HG03025 (cell line): ENCODE measurements around the gene DVL3.
A peak's percentile ranks its signal among the peaks of the same experiment; 100 is the strongest.

Experiments
- ATAC-seq: cut with Tn5 transposase; IDR thresholded peaks from one replicate; pipeline ENCODE4 v1.9.1; 2021; ENCODE audit warnings: mild to moderate bottlenecking, moderate library complexity; ENCODE audit not compliant: unreplicated experiment, low FRiP score

The DVL3 gene

DNA sequence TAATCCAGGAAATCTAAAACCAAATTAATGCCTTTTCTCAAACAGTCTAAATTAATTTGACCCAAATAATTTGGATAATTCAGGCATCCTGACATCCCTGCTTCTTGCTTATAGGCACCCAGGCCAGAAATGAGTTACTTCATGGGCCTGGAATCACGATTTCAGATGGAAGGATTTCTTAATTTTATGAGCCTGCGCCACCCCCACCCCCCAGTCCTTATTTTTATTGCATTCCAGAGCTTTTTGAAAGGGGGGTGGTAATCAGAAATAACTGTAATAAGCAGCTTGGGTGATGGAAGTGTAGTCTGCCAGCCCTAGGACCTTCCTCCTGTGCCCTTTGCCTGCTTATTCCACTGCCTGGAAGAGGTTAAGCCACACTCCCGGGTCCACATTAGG, 20.8 kb downstream of the DVL3 start:
- ATAC-seq, result no peak

DNA sequence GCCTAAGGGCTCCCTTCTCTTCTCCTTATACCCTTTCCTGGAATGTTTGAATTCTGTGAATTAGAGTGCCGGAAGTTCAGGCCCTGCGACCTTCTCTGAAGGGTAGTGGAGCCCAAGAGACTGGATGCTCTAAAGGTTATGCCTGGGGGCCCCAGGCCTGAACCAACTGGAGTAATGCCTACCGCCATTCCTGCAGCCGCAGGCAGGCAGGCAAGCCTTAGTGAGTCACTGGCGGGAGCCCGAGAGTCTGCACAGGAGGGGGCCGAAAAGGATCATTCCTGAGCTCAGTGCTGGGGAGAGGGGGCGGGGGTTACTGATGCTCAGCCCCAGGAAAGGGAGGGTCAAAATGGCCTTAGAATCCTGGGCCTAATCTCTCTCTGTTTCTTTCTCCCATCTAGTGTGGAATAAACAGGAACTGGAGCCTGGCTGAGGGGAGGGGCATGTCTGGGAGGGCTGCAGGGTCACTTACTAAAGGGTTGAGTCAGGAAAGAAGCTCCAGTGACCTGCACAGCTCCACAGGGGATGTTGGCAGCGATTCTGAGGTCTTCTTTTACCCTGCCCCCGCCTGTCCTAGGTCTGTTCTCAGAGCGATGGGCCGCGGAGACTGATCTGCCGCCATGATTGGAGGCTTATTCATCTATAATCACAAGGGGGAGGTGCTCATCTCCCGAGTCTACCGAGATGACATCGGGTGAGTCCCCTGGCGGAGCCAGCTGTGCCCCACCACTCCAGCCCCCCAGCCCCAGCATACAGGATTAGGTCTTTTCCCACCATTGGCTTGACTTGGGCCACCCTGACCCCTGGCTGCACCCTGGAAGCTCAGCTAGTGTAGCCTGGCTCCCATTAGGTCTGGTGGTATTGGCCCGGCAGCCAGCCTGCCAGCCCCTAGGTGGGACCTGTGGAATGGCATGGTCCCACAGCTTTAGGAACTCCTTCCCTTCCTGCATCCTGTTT, 21.5 kb downstream of the DVL3 start:
- no peak for ATAC-seq

DNA sequence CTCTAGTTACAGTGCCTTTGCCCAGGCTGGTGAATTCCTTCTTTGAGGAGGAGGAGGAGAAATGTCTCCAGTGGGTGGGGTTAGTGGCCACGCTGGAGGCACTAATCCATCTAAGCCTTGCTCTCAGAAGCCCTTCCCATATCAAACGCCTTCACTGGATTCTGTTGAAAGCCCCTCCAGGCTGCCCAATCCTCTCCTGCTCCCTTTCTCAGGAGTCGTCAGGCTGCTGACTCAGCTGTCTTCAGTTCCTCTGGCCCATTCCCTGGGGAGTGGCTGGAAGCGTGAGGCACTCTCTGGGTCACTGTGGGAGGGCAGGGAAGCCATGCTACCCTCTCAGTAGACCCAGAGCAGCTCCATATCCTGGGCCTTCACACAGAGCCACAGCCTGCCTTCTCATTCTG, 22.2 kb downstream of the DVL3 start:
- no peak for ATAC-seq

DNA sequence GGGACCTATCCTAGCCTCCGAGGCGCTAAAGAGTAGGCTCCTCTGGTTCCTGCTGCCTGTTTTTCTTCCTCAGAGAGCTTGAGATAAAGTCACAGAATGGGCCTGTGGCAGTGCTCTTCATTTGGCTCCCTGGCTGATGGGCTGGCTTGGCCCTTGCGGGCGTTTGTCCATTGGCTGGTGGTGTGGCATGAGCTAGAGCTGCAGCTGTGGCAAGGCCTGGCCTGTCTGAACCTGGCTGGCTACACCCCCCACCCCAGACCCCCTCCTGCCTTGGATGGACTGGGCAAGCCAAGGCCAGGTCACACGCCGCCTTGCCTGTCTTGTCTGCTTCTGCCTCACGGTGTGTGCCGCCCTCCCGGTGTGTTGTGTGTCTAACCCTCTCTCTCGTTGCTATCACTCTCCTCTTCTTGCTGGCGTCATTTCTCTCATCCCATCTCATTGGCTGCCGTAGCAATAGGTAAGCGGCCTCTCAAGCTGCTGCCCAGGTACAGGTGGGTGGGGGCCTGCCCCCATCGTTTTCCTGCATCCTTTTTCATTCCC, 22.7 kb downstream of the DVL3 start:
- no peak for ATAC-seq

DNA sequence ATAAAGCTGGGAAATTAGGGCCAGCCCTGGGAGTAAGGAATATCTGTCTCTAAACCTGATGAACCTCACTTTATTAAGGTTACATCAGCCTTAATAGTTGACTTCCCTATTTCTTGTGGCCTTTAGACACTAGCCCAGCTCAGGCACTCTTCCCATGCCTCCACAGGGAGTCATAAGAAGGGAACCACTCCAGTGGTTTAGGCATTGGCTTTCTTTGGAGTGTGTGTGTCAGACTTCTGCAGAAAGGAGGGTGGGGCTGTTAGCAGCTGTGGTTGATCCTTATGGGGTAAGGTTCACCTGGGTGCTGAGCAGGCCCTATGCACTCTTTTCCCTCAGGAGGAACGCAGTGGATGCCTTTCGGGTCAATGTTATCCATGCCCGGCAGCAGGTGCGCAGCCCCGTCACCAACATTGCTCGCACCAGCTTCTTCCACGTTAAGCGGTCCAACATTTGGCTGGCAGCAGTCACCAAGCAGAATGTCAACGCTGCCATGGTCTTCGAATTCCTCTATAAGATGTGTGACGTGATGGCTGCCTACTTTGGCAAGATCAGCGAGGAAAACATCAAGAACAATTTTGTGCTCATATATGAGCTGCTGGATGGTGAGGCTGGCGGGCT, 23.5 kb downstream of the DVL3 start:
- ATAC-seq, result no peak

DNA sequence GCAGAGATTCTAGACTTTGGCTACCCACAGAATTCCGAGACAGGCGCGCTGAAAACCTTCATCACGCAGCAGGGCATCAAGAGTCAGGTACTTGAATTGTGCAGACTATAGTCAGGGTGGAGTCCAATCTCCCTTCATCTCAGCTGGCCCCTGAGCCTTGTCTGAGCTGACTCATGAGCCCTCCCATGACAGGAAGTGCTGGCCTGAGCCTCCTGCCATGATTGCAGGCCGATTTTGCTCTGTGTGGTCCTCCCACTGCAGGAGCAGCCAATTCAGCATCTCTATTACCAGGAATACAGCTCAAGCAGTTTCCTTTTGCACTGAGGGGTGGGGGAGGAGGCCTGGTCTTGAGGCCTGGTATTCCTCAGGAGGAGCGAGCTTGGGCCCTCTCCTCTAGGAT, 25.0 kb downstream of the DVL3 start:
- no peak for ATAC-seq

DNA sequence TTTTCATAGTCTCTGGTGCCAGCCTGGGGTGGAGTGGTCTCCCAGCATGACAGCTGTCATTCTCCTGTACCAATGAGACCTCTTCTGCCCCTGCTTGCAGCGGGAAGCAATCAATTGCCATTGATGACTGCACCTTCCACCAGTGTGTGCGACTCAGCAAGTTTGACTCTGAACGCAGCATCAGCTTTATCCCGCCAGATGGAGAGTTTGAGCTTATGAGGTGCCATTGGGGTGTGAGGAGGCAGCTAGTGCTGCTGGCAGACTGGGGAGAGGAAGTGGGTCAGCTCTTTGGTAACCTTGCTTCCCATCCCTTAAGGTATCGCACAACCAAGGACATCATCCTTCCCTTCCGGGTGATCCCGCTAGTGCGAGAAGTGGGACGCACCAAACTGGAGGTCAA, 26.4 kb downstream of the DVL3 start:
- no peak for ATAC-seq

DNA sequence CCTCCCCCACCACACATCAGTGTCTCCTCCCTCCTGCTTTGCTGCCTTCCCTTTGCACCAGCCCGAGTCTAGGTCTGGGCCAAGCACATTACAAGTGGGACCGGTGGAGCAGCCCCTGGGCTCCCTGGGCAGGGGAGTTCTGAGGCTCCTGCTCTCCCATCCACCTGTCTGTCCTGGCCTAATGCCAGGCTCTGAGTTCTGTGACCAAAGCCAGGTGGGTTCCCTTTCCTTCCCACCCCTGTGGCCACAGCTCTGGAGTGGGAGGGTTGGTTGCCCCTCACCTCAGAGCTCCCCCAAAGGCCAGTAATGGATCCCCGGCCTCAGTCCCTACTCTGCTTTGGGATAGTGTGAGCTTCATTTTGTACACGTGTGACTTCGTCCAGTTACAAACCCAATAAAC, 28.5 kb downstream of the DVL3 start:
- no peak for ATAC-seq

DNA sequence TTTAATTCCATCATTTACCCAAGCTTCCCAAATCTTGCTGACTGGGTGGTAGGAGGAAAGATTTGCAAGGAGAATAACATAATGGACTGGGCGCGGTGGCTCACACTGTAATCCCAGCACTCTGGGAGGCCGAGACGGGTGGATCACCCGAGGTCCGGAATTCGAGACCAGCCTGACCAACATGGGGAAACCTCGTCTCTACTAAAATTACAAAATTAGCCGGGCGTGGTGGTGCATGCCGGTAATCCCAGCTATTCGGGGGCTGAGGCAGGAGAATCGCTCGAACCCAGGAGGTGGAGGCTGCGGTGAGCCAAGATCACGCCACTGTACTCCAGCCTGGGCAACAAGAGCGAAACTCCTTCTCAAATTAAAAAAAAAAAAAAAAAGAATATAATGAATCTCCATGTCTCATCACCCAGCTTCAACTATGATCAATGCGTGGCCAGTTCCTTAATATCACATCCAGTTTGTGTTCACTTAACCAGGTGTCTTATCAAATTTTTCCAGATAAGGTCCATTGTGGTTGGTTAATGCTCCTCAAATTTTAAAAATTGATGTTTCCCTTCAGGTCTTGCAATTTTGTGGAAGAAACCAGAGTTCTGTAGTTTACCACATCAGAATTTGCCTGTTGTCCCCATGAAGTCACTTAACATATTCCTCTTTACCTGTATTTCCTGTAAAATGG, 29.5 kb downstream of the DVL3 start:
- no peak for ATAC-seq

DNA sequence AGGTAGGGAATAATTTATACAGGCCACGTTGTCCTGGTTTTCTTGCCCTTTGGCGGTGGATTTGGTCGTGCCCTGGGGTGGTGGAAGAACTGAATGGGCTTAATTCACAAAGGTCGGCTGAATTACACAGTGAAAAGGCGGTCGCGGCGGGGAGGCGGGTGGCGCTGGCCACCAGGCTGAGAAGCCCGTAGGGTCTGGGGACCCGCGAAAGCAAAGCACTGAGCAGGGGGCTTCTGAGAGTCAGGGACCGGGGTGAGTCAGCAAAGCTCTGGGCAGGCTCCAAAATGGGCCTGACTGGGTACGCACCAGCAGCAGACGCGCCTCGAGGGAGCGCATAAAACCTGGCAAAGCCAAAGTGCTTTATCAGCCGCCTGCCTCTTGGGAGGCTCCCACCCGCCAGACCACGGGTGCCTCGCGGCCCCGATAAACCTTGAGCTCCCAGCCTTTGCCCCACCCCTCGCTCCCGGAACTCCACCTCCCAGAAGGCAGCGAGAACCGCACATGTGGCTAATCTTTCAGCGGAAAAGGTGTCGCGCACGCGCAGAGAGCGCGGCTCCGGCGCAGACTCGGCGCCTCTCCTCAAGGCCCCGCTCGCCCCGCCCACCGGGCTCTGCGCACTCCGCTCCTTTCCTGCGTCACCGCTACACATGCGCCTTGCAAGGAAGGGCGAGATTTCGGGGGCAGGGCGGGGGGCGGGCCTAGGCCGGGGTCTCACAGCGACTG, 30.4 kb downstream of the DVL3 start:
- ATAC-seq, result peak; percentile 86

DNA sequence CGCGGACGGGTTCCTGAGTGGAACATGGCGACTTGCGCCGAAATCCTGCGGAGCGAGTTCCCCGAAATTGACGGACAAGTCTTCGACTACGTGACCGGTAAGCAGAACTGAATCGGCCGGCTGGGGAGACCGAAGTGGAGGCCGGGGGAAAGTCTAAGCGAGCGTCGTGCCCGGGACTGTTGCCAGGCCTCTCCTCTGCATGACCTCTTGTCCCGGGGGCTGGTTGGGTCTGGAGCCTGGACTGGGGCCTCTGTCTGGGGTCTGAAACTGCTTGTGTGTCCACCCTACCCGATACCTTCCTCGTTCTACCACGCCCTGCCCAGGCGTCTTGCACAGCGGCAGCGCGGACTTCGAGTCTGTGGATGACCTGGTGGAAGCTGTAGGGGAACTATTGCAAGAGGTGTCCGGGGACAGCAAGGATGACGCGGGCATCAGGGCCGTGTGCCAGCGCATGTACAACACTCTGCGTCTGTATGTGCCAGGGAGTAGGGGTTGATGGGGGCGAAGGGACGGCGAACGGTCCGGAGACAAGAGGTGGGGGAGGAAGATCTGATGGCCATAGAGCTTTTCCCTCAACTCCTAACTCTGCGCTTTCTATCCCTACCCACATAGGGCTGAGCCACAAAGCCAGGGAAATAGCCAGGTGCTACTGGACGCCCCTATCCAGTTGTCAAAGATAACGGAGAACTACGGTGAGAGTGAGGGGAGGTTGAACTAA, 31.2 kb downstream of the DVL3 start, which contains the start of gene ABCF3:
ABCF3 (plus strand) TSS at position 16 of the 718 bp plus-strand sequence; CDS start at position 25, 9 bp downstream.
- ATAC-seq, result peak; percentile 29

DNA sequence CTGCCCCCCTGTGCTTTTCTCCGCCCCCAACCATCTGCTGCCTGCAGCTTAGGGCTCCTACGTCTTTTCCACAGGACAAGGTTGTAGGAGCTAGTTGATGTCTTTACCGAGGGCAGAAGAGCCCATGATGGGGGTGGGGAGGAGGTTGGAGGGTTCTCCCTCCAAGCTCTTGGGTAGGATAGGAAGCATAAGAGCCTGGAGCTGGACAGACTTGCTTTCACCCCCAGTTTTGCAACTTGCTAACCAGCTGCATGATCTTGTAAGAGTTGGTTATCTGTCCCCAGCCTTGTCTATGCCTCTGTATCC, 31.7 kb downstream of the DVL3 start:
- ATAC-seq, result no peak

DNA sequence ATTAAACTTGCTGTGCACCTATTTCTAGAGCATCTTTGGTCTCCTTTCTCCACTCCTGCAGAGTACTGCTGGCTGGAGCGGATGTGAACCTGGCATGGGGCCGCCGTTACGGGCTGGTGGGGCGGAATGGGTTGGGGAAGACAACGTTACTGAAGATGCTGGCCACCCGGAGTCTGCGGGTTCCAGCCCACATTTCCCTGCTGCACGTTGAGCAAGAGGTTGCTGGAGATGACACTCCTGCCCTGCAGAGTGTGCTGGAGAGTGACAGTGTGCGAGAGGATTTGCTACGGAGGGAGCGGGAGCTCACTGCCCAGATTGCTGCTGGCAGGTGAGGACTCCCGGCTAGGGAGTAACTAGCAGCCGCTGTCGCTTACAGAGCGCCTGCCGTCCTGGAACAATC, 32.9 kb downstream of the DVL3 start:
- no peak for ATAC-seq

DNA sequence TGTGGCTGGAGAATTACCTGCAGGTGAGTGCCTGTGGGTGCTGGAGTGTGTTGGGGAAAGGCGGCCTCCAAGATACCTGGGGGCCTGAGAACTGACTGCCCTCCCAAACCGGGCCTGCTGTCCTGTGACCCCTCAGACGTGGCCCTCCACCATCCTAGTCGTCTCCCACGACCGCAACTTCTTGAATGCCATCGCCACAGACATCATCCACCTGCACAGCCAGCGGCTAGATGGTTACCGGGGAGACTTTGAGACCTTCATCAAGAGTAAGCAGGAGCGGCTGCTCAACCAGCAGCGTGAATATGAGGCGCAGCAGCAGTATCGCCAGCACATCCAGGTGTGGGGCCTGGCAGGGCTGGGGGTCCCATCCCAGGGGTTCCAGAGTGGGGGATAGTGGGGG, 34.2 kb downstream of the DVL3 start:
- ATAC-seq, result no peak

DNA sequence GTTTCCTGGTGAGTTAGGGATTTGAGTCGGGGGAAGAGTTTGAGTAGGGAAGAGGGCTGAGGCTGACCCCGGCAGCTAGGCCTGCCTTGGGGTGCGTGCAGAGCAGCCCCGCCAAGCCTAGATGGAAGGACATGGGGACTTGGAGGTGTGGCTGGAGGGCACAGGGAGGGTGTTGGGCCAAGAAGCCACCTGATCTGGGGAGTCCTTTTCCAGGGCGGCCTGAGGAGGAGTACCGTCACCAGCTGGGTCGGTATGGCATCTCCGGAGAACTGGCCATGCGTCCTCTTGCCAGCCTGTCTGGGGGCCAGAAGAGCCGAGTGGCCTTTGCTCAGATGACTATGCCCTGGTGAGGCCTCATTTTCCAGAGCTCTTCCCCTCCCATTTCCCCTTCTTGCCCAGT, 37.7 kb downstream of the DVL3 start:
- no peak for ATAC-seq

DNA sequence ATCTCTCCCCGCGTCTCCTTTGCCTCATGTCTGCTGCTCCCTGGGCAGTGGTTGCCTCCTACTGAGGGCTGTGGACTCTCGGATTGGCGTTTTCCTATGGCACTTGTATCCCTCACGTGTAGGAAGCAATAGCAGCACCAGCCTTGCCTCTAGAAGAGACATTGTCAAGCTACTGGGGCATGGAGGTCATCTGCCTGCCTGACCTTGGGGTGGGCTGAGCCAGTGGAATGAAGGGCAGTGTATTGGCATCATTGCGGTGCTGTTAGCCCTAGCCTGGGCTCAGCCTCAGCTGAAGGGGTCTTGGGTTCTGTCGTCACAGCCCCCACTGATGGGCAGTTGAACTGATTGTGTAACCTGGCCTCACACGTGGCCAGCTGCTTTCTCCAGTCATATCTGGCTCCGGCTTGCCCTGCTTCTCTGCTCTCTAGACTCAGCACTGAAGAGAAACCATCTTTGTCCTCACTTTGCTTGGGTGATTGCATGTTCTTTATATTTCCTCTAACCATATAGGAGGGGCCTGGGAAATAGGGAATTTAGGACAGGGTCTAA, 38.9 kb downstream of the DVL3 start:
- ATAC-seq, result no peak

DNA sequence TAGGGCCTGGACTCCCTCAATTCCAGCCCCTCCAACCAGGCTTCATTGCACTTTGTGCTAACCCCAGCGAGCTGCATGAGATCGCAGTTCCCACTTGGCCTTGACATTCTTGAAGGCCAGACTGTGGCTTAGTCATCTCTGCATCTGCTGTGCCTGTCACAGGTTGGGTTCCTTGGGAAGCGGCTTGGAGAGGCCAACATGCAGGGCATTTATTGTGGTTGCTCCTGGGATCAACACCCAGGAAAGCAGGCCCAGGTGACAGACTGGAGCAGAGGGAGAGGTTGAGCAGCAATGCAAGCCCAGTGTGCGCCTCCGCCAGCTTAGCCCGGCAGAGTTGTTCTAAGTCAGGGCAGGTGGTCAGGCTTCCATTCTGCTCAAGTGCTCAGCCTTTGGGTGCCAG, 41.4 kb downstream of the DVL3 start:
- no peak for ATAC-seq

DNA sequence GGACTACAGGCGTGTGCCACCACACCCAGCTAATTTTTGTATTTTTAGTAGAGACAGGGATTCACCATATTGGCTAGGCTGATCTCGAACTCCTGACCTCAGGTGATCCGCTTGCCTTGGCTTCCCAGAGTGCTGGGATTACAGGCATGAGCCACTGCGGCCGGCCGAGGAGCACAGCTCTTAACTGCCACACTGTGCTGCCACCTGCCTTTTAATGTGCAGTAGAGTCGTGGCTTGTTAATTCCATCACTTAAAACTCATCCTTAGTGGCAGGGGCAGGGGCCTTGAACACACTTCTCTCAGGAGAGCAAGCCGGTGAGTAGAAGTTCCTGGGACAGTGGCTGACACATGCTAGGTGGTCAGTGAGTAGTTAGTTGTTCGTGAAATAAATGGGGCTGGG, 43.3 kb downstream of the DVL3 start:
- no peak for ATAC-seq

DNA sequence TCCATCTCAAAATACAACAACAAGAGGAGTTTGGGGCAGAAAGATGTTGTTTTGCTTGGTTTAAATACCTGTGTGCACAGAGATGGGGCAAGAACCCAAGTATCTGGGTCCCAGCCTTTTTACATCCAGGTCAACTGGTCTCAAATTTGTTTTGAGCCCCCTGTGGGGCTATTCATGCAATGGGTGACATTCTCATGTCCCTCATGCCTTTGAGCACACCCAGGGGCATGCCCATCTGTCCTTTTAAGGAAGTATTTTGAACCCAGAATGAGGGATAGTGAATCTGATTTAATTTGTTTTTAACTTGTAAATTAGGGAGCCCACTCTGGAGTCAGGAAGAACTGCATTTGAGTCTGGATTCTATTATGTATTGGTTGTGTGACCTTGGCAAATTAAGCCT, 45.6 kb downstream of the DVL3 start:
- ATAC-seq, result no peak

DNA sequence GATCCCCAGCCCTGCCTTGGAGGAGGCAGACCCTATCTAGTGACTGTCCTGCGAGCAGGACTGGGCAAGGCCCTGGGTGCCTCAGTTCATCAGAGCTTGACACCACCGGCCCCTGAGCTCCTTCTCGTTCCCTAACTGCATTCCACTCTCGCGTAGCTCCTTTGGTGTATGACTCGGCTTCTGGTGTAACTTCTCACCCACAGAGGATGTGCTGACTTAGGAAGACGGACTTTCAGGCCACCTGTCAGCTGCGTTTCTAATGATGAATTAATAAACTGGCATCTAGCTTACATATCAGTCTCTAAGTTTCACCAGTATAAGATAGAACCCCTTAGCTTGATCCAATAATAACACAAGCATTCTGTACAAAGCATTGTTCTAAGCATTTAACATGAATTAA, 48.3 kb downstream of the DVL3 start:
- ATAC-seq, result no peak
